ENCODE measurements around the gene WNT5B. TPM values are rescaled to one million over a fixed set of nuclear protein-coding genes. Genes with fewer than 3 reads are reported as not detected.
A peak's percentile ranks its signal among the peaks of the same experiment; 100 is the strongest.

Gene WNT5B
- total and polyA plus RNA-seq, 2 donors (not counting 3 experiments of a cell fraction or from before 2014, with no cell fraction given): not detected

DNA sequence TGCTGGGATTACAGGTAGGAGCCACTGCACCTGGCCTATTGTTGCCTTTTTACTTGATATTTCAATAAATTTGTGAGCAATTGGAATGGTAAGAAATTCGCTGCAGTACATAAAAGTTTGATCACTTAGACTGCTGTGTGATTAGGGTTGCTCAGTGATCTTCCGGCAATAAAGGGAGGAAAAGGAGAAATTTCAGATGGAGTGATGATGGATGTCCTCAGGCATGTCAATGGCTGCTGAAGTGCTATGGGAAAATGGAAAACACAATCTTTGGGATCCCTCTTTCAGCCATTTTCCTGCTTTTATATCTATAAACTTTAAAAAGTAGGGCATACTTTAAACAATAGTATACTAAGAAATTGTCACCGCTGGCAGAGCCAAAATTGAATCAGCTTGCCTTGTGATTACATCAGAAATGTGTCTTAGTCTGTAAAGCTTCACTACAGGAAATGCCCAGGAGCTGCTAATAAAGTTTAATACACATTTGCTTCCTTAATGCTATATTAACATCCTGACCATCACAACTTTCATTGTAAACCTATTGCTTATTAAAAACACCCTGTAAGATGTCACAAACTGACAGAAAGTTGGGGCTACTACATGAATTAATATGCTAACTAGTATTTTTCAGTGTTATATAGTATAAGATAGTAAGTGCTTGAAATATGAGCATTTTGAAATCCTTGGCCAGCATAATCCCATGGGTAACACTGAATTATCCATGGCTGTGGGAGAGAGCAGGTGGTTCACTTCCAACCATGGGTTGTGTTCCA lies 20.9 kb upstream of the WNT5B start:
- dilution Hi-C loops (cut with MboI; ENCODE audit: extremely low pct_ligation_motif_present, low sequenced_read_pairs) (no loop called here), intact Hi-C loops (cut with micrococcal nuclease) (no loop called here)
- H3K9me3 ChIP-seq (replicated peaks; ENCODE audit: control insufficient read depth, insufficient read depth, low read length): no peaks in the 10 kb centered on the region
- no peaks in the 10 kb centered on the region for H4K20me1 ChIP-seq (replicated peaks; ENCODE audit: control insufficient read depth, extremely low read depth, insufficient read depth, low read length)
- H3K27ac ChIP-seq (ENCODE audit: insufficient read depth, low read depth, low read length): no peak overlapping the region
- ChIA-PET POLR2A (no interaction called here), CTCF (interaction anchor here (1.5 kb wide), 1 partner anchor 26 kb away, joined by 5 read pairs; no protein-coding TSS in a partner anchor)
- H3K4me3 ChIP-seq (replicated peaks in 1 of 3; ENCODE audit: insufficient read depth in 1 of 3, low read depth in 1 of 3, low read length in 3 of 3): no peak overlapping the region
- H3K4me2 ChIP-seq (ENCODE audit: insufficient read depth, low read length): no peak overlapping the region
- DNase-seq (ENCODE audit: low read depth, low spot score) (peak; percentile 28), FAIRE-seq (no peak)
- H3K79me2 ChIP-seq (ENCODE audit: control insufficient read depth, insufficient read depth, low read length): no peaks in the 10 kb centered on the region
- H2AFZ ChIP-seq (ENCODE audit: low read depth, low read length): no peak overlapping the region
- peaks cover 9% of the 10 kb centered on the region for H3K4me1 ChIP-seq (ENCODE audit: control insufficient read depth, extremely low read depth, insufficient read depth, low read length)
- no peaks in the 10 kb centered on the region for H3K36me3 ChIP-seq (ENCODE audit: control insufficient read depth in 2 of 2, extremely low read depth in 1 of 2, insufficient read depth in 2 of 2, low read length in 2 of 2)
- H3K9ac ChIP-seq (replicated peaks; ENCODE audit: extremely low read depth, insufficient read depth, low read length): no peak overlapping the region
- H3K27me3 ChIP-seq (ENCODE audit: control insufficient read depth in 2 of 2, insufficient read depth in 2 of 2, low read length in 2 of 2): peaks cover 0 to 4% of the 10 kb centered on the region in 2 experiments
- no peaks in the 10 kb centered on the region for H3K9me1 ChIP-seq (replicated peaks; ENCODE audit: control insufficient read depth, extremely low read depth, insufficient read depth, low read length)
- no TSS peak for BruUV-seq (replicated peaks)
- TF ChIP-seq EZH2 (IDR thresholded peaks at IDR 0.05; ENCODE audit: borderline replicate concordance, low read depth, low read length, severe bottlenecking) (no peak), FOS (IDR thresholded peaks at IDR 0.05; ENCODE audit: borderline replicate concordance, insufficient read depth, low read length) (no peak), MYC (IDR thresholded peaks at IDR 0.05; ENCODE audit: low read depth, low read length) (no peak), POLR2A (IDR thresholded peaks at IDR 0.05; ENCODE audit: low read depth, low read length) (no peak)
- TF ChIP-seq, protein P1, sequence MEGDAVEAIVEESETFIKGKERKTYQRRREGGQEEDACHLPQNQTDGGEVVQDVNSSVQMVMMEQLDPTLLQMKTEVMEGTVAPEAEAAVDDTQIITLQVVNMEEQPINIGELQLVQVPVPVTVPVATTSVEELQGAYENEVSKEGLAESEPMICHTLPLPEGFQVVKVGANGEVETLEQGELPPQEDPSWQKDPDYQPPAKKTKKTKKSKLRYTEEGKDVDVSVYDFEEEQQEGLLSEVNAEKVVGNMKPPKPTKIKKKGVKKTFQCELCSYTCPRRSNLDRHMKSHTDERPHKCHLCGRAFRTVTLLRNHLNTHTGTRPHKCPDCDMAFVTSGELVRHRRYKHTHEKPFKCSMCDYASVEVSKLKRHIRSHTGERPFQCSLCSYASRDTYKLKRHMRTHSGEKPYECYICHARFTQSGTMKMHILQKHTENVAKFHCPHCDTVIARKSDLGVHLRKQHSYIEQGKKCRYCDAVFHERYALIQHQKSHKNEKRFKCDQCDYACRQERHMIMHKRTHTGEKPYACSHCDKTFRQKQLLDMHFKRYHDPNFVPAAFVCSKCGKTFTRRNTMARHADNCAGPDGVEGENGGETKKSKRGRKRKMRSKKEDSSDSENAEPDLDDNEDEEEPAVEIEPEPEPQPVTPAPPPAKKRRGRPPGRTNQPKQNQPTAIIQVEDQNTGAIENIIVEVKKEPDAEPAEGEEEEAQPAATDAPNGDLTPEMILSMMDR (IDR thresholded peaks at IDR 0.05; ENCODE audit: extremely low read depth in 1 of 2, insufficient read depth in 1 of 2, low read depth in 1 of 2, low read length in 2 of 2): no peak
